GM18909 (cell line): ENCODE results near the gene TLX1.

Experiments
- ATAC-seq: cut with Tn5 transposase; IDR thresholded peaks from one replicate; pipeline ENCODE4 v1.9.1; 2021; ENCODE audit warnings: mild to moderate bottlenecking; ENCODE audit not compliant: unreplicated experiment, poor library complexity

The TLX1 gene

DNA sequence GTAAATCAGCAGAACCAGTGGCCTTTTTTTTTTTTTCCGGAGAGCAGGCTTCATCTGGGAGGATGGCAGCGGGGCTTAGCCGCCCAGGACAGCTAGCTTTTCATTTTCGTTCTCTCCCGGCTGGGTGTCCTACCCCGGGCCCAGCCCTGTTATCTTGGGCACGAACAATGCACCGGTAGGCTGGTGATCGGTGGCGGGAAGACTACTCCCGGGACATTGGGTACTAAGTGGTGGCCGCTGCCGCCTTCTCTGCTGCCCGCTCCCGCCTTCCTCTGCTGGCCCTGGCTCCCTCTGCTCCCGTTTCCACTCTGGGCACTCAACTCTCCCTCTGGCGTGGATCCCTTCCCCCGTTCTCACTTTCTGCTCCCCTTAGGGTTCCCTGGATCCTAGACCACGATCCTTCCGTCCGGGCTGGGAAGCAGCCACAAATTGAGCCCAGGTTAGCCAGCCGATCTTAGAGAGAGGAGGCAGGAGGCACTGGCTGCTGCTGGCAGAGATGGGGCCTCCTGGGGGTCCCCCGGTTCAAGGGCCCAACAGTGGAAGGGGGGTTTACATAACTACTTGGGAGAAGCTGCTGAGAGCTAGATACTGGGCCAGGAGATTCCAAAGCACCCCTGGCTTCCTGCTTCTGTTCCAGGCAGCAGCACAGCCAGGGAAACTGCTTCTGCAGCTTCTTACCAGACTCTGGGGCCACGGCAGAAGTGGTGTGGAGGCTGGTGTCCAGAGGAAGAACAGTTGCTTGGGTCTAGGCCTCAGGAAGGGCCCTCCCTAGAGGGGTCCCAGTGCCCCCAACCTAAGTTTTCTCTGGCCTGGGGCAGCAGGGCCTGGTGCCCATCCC lies 1.8 kb downstream of the TLX1 start:
- ATAC-seq: no peak

DNA sequence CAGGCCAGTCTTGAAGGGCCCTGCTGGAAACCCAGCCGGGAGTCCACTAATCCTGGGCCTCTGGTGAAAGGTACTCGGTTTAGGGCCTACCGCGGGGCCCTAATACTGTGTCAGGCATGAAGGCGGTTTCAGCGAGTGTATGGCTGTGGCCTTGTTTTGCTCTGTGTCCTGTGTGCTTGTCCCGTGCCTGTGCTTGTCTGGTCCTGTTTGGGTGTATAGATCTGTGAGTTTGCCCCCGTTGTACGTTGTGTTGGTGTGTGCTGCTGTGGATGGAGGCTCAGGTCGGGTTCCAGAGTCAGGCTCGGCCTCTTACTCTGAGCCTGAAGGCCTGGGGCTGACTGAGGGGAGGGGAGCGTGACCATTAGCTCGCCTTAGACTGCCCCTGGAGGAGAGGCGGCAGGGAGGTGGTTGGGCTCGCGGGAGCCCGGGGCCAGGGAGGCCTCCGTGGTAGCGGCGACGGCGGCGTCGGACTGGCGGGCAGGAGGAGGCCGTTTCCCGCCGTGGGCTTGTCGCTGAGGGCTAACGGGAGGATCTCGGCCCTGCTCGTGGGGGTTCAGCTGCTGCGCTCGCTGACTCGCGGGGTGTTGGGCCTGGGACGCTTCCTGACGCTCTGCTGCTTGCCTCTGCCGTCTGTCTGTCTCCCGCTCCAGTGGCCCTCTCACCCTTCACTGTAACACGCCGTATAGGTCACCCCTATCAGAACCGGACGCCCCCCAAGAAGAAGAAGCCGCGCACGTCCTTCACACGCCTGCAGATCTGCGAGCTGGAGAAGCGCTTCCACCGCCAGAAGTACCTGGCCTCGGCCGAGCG lies 2.6 kb downstream of the TLX1 start:
- ATAC-seq: no peak

DNA sequence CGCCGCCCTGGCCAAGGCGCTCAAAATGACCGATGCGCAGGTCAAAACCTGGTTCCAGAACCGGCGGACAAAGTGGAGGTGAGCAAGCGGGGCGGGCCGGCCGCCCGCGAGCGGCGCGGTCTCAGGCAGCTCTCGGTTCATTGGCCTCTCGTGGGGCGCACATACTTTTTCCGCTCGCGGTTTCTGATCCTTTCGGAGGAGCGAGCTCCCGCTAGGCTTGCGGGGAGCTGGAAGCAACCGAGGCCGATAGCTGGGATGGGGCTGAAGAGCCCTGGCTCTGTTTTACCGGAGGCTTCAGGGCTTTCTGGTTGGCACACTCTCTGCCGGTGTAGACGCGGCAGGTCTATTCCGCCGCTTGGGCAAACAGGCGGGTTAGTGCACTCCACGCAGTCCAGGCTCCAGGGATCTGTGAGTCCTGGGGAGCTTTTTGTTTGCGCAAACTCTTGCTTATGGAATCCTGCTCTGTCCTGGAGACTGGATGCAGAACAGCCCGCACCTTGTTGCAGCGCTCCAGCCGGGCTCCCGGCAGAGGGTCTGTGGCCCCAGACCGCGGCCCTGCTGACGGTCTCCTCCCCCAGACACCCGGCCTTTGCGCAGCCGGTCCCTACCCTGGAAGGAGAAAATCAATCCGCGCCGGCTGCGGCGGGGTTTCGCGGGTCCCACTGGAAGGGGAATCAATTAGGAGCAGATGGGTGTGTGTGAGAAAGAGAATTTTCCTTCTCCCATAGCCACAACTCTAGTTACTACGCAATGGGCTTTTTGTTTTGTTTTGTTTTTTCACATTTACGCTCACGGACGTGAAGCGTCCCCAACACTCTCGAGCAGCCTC lies 3.4 kb downstream of the TLX1 start:
- ATAC-seq: no peak

- ATAC-seq: no peak
Observed at GRCh38 chr10:101135141-101136006, 4.3 kb downstream of the TLX1 start.

DNA sequence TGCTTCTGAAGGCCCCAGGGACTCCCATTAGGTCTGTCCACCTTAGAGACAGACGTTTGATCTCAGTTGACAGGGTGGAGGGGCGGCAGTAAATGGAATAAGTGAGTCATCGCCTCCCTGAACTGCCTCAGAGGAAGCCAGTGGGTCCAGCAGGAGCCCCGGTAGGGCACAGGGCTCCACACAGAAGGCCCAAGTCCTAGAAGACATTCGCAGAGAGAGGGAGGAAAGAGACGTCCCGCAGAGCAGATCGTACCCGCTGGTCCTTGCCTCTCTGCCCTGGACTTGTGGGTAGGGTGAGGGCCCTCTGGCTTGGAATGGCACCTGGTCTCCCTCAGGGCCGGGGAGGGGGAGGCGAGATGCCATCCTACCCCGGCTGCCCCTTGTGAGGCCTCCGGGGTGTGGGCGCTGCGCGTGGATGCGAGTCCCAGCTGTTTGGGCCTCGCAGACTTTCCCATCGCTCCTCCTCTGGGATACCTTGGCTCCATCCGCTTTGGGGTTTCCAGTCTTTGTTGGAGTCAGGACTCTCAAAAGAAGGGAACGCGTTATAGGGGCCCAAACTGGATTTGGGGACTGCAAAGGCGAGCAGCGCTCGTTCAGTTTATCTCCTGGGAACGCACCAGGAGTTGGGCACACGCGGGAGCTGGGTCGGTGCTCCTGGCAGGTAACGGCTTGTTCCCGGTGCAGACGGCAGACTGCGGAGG lies 5.1 kb downstream of the TLX1 start:
- ATAC-seq: no peak

DNA sequence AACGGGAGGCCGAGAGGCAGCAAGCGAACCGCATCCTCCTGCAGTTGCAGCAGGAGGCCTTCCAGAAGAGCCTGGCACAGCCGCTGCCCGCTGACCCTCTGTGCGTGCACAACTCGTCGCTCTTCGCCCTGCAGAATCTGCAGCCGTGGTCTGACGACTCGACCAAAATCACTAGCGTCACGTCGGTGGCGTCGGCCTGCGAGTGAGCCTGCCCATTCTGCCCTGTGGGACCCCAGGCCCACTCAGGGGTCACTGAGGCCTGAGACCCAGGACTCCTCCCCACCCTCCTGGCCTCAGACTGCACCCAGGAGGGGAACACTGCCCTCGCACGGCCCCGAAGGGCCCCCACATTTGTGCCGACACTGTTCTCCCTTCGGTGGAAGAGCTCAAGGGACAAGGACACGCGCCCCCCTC lies 5.6 kb downstream of the TLX1 start:
- ATAC-seq: no peak

- no peak for ATAC-seq
Observed at GRCh38 chr10:101137271-101137670, 6.2 kb downstream of the TLX1 start.

DNA sequence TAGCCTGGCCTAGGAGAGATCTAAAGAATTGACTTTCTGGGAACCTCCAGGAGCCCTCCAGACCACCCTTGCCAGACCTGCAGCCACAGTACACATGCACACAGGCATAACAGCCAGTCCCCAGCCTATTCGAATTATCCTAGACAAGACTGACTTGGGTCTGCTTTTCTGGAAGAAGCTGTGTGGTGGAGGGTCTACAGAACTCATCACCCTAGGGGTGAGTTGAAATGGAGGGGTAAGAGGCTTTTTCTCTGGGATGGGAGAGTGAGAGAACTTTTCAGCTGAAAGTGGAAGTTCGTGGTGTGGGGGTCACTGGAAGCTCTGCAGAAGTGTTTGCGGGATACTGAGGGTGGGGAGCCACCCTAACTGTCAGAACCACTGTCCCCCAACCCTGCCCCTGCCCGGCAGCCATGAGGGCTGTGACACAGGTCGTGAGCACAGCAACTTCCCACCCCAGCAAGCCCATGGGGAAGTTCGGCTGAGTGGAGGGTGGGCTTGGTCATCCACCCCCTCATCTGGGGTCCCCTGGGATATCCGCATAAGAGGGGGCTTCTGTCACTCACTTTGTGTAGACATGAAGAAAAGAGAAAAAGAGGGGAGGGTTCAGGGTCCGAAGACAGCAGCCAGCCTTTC lies 7.8 kb downstream of the TLX1 start:
- ATAC-seq: no peak

DNA sequence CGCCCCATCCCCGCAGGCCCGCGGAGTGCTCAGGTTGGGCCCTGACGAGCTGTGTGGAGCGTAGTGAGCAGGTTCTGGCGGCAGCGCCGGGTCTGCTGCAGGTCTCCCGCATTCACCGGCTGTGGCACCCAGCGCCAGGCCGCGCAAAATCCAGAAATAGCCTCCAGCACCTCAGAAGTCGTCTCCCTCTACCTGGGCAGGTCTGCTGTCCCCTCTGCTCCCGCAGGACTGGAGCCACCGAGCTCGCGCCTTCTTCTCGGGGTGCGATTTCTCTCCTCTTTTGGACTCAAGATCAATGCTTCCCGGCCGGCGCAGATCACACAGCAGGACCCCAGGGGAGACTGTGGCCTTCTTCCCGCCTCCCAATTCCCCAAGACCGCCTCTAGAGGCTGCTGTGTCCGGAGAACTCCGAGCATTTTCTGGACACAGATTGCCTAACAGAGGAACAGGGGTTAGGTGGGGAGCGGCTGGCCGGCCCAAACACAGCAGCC lies 8.4 kb downstream of the TLX1 start:
- ATAC-seq: no peak

- no peak for ATAC-seq
Observed at GRCh38 chr10:101140084-101140949, 9.2 kb downstream of the TLX1 start.

GRCh38 chr10:101140950-101141615 lies 10.0 kb downstream of the TLX1 start:
- no peak for ATAC-seq

GRCh38 chr10:101141616-101142532 lies 10.8 kb downstream of the TLX1 start:
- ATAC-seq: no peak

DNA sequence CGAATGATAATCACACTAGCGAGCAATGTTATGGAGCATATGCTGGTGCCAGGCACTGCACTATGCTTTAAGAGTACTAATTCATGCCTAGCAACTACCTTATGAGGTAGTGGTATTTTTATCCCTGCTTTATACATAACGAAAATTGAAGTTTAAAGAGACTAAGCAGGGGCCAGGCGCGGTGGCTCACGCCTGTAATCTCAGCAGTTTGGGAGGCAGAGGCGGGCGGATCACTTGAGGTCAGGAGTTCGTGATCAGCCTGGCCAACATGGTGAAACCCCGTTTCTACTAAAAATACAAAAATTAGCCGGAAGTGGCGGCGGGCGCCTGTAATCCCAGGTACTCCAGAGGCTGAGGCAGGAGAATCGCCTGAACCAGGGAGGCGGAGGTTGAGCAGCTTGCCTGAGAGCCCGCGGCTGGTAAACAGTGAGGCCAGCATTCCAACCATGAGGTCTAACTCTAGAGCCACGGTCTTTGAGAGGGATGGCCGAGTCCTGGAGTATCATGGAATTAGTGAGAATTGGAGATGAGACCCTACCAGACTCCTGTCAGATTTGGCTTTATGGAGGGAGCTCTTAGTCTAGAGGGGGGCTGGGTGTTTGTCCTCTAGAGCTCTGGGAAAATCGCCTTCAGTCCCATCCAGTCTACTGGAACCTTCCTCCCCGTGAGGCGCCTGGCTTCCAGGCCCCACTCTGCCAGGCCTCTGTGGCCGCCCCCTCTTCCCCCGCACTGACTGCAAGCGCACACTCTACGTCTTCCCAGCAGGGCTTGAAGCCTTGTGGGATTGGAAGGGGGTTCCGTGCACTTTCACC lies 11.6 kb downstream of the TLX1 start:
- no peak for ATAC-seq

- no peak for ATAC-seq
Observed at GRCh38 chr10:101143345-101143630, 12.2 kb downstream of the TLX1 start.

DNA sequence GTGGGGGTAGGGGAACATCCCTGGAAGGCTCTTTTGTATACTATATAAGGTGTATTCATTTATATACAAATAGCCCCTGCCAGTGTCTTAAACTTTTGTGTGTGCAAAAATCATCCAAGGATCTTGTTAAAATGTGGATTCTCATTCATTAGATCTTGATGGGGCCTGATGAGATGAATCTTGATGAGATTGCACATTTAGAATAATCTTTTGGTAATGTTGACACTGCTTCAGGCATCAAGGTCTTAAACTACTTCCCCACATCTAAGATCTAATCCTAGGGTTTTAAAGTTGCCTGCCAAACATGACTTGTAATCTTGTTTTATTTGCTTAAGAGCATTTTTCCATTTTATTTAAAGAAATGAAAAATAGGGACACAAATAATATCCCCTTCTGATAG lies 13.0 kb downstream of the TLX1 start:
- no peak for ATAC-seq

- ATAC-seq: no peak
Observed at GRCh38 chr10:101145145-101145544, 14.0 kb downstream of the TLX1 start.
